Femur (tissue), 1 donor: ENCODE data around the gene BTBD1.
"Not testable (repeated sequence)": the region's sequence is repeated elsewhere in the genome, so short reads cannot be mapped to it uniquely, and the experiment has no call there.

Experiments
- DNase-seq: peaks from one replicate; pipeline ENCODE4 v3.0.0-alpha.2; 2017

Gene BTBD1

GRCh38 chr15:83053151-83053550 lies 13.9 kb downstream of the BTBD1 start:
- no peak for DNase-seq

GRCh38 chr15:83046558-83047127 lies 20.4 kb downstream of the BTBD1 start:
- DNase-seq = no peak

- no peak for DNase-seq
Observed at GRCh38 chr15:83044156-83044555, 22.9 kb downstream of the BTBD1 start.

- no peak for DNase-seq
Observed at GRCh38 chr15:83039206-83039605, 27.8 kb downstream of the BTBD1 start.

- no peak for DNase-seq
Observed at GRCh38 chr15:83036253-83036652, 30.8 kb downstream of the BTBD1 start.

- DNase-seq = not testable (repeated sequence)
Observed at GRCh38 chr15:83031234-83031633, 35.8 kb downstream of the BTBD1 start.

GRCh38 chr15:83030021-83030420 lies 37.0 kb downstream of the BTBD1 start:
- no peak for DNase-seq

- no peak for DNase-seq
Observed at GRCh38 chr15:83018436-83018835, 48.6 kb downstream of the BTBD1 start.

- no peak for DNase-seq
Observed at GRCh38 chr15:83016906-83017305, 50.1 kb downstream of the BTBD1 start.

- no peak for DNase-seq
Observed at GRCh38 chr15:83015361-83015760, 51.7 kb downstream of the BTBD1 start.

- DNase-seq = no peak
Observed at GRCh38 chr15:83014205-83014653, 52.8 kb downstream of the BTBD1 start.

- DNase-seq = no peak
Observed at GRCh38 chr15:83012636-83013035, 54.4 kb downstream of the BTBD1 start.

- no peak for DNase-seq
Observed at GRCh38 chr15:83012076-83012426, 55.0 kb downstream of the BTBD1 start.

- peak; percentile 93 for DNase-seq
Observed at GRCh38 chr15:83011271-83012075, 55.6 kb downstream of the BTBD1 start, which contains the start of gene C15orf40. Gene C15orf40, minus strand, starts transcription at chr15:83011639. Its CDS starts 32 bp downstream, at chr15:83011607.

GRCh38 chr15:83010709-83011270 lies 56.3 kb downstream of the BTBD1 start:
- DNase-seq = peak; percentile 68

GRCh38 chr15:83000672-83001031 lies 66.4 kb downstream of the BTBD1 start:
- DNase-seq = not testable (repeated sequence)

- DNase-seq = peak; percentile 32
Observed at GRCh38 chr15:82999905-83000671, 67.0 kb downstream of the BTBD1 start.

- DNase-seq = no peak
Observed at GRCh38 chr15:82999426-82999825, 67.6 kb downstream of the BTBD1 start.

- DNase-seq = no peak
Observed at GRCh38 chr15:82995938-82996337, 71.1 kb downstream of the BTBD1 start.

- DNase-seq = no peak
Observed at GRCh38 chr15:82995076-82995475, 72.0 kb downstream of the BTBD1 start.

GRCh38 chr15:82993144-82993543 lies 73.9 kb downstream of the BTBD1 start:
- DNase-seq = no peak

- DNase-seq = no peak
Observed at GRCh38 chr15:82992436-82992998, 74.5 kb downstream of the BTBD1 start.

- DNase-seq = no peak
Observed at GRCh38 chr15:82986442-82986780, 80.6 kb downstream of the BTBD1 start.
